H9 (cell line): ENCODE data around the gene TRPM2. TPM values are rescaled to one million over a fixed set of nuclear protein-coding genes. Genes with fewer than 3 reads are reported as not detected.
A peak's percentile ranks its signal among the peaks of the same experiment; 100 is the strongest.

Experiments
- DNase-seq: peaks from one replicate; pipeline ENCODE4 v3.0.0-alpha.2; 2017
- H2AFZ ChIP-seq: one replicate; pipeline ENCODE4 v1.6.1; 2013; ENCODE audit warnings: mild to moderate bottlenecking, low read length, control low read depth, moderate library complexity
- H2AK5ac ChIP-seq: 2 replicates; pipeline ENCODE4 v1.6.1; 2013; ENCODE audit warnings: low read length, control low read depth, mixed read lengths; ENCODE audit not compliant: insufficient read length
- H2BK120ac ChIP-seq: one replicate; pipeline ENCODE4 v1.6.1; 2013; ENCODE audit warnings: low read depth, mild to moderate bottlenecking, low read length, control low read depth, inconsistent platforms; ENCODE audit not compliant: poor library complexity, severe bottlenecking
- H2BK12ac ChIP-seq: 2 replicates; pipeline ENCODE4 v1.6.1; 2013; ENCODE audit warnings: low read length, control low read depth, mixed read lengths, low read depth; ENCODE audit not compliant: insufficient read length
- H2BK15ac ChIP-seq: 2 replicates; pipeline ENCODE4 v1.6.1; 2013; ENCODE audit warnings: low read depth, low read length, control low read depth
- H2BK20ac ChIP-seq: one replicate; pipeline ENCODE4 v1.6.1; 2013; ENCODE audit warnings: low read depth, mild to moderate bottlenecking, low read length, control low read depth, inconsistent platforms; ENCODE audit not compliant: poor library complexity, severe bottlenecking
- H2BK5ac ChIP-seq: 2 replicates; pipeline ENCODE4 v1.6.1; 2013; ENCODE audit warnings: low read length, control low read depth, mixed read lengths; ENCODE audit not compliant: insufficient read length
- H3K14ac ChIP-seq: 2 replicates; pipeline ENCODE4 v1.6.1; 2013; ENCODE audit warnings: low read length, control low read depth; ENCODE audit not compliant: insufficient read depth
- H3K18ac ChIP-seq: 2 replicates; pipeline ENCODE4 v1.6.1; 2013; ENCODE audit warnings: low read depth, mild to moderate bottlenecking, mixed read lengths, low read length, control low read depth; ENCODE audit not compliant: insufficient read length
- H3K23ac ChIP-seq: 2 replicates; pipeline ENCODE4 v1.6.1; 2013; ENCODE audit warnings: low read length, control low read depth, mixed read lengths, low read depth; ENCODE audit not compliant: insufficient read length
- H3K23me2 ChIP-seq: 2 replicates; pipeline ENCODE4 v1.6.1; 2013; ENCODE audit warnings: low read depth, mild to moderate bottlenecking, mixed read lengths, low read length, control low read depth; ENCODE audit not compliant: insufficient read length, poor library complexity, severe bottlenecking
- H3K27ac ChIP-seq: 2 replicates; pipeline ENCODE4 v1.5.1; 2013; ENCODE audit warnings: low read length, control low read depth, mixed read lengths, low read depth; ENCODE audit not compliant: insufficient read length
- H3K27me3 ChIP-seq: 2 replicates; pipeline ENCODE4 v1.6.1; 2013; ENCODE audit warnings: low read length, control low read depth, inconsistent platforms; ENCODE audit not compliant: insufficient read depth
- H3K4ac ChIP-seq: 2 replicates; pipeline ENCODE4 v1.6.1; 2013; ENCODE audit warnings: low read depth, mild to moderate bottlenecking, control low read depth, inconsistent platforms, low read length, moderate library complexity
- H3K4me1 ChIP-seq: 2 replicates; pipeline ENCODE4 v1.6.1; 2013; ENCODE audit warnings: low read length, control low read depth, inconsistent platforms; ENCODE audit not compliant: insufficient read depth
- H3K4me2 ChIP-seq: 2 replicates; pipeline ENCODE4 v1.6.1; 2013; ENCODE audit warnings: low read length, control low read depth, mixed read lengths; ENCODE audit not compliant: insufficient read length, insufficient read depth
- H3K56ac ChIP-seq: 2 replicates; pipeline ENCODE4 v1.6.1; 2013; ENCODE audit warnings: low read depth, mild to moderate bottlenecking, mixed read lengths, low read length, control low read depth; ENCODE audit not compliant: insufficient read length
- H3K79me1 ChIP-seq: 2 replicates; pipeline ENCODE4 v1.6.1; 2013; ENCODE audit warnings: low read depth, mild to moderate bottlenecking, moderate library complexity, low read length, control low read depth, inconsistent platforms; ENCODE audit not compliant: insufficient read depth, poor library complexity, severe bottlenecking
- H3K79me2 ChIP-seq: 2 replicates; pipeline ENCODE4 v1.6.1; 2013; ENCODE audit warnings: low read length, control low read depth, inconsistent platforms; ENCODE audit not compliant: insufficient read depth
- H3K9ac ChIP-seq: 2 replicates; pipeline ENCODE4 v1.6.1; 2013; ENCODE audit warnings: low read length, control low read depth, mixed read lengths; ENCODE audit not compliant: insufficient read length; ENCODE audit errors: extremely low read depth
- H3K9me3 ChIP-seq: one replicate; pipeline ENCODE4 v1.6.1; 2013; ENCODE audit warnings: low read depth, low read length, inconsistent platforms; ENCODE audit not compliant: control insufficient read depth
- H3T11ph ChIP-seq: one replicate; pipeline ENCODE4 v1.6.1; 2013; ENCODE audit warnings: mild to moderate bottlenecking, low read length, control low read depth, inconsistent platforms
- H4K20me1 ChIP-seq: one replicate; pipeline ENCODE4 v1.6.1; 2013; ENCODE audit not compliant: control insufficient read depth, insufficient read length, insufficient read depth
- H4K5ac ChIP-seq: 2 replicates; pipeline ENCODE4 v1.6.1; 2013; ENCODE audit warnings: low read depth, mild to moderate bottlenecking, mixed read lengths, low read length, control low read depth; ENCODE audit not compliant: insufficient read length
- H4K8ac ChIP-seq: replicated peaks from 2 replicates; pipeline ENCODE4 v1.6.1; 2013; ENCODE audit warnings: low read length, control low read depth, mixed read lengths, low read depth; ENCODE audit not compliant: insufficient read length
- H4K91ac ChIP-seq: 2 replicates; pipeline ENCODE4 v1.6.1; 2013; ENCODE audit warnings: low read depth, mild to moderate bottlenecking, moderate library complexity, mixed read lengths, low read length, control low read depth; ENCODE audit not compliant: insufficient read length
- H3K27ac Mint-ChIP-seq, 3 experiments: 2 replicates in 2 of 3; 3 replicates in 1 of 3; pipeline ENCODE4 v1.8.0; 2020 to 2021; ENCODE audit warnings: mixed read lengths in 3 of 3, mild to moderate bottlenecking in 1 of 3, moderate library complexity in 1 of 3
- H3K27me3 Mint-ChIP-seq: 2 replicates; pipeline ENCODE4 v1.8.0; 2021; ENCODE audit warnings: low read depth, mild to moderate bottlenecking, moderate library complexity, mixed read lengths
- H3K36me3 Mint-ChIP-seq, 3 experiments: 2 replicates in 2 of 3; 3 replicates in 1 of 3; pipeline ENCODE4 v1.8.0; 2020 to 2021; ENCODE audit warnings: low read depth in 3 of 3, mixed read lengths in 3 of 3; ENCODE audit not compliant: insufficient read depth in 1 of 3
- H3K4me1 Mint-ChIP-seq, 2 experiments: 2 replicates each; pipeline ENCODE4 v1.8.0; 2020; ENCODE audit warnings: mixed read lengths in 2 of 2
- H3K4me3 Mint-ChIP-seq, 2 experiments: 2 replicates in 1 of 2; 3 replicates in 1 of 2; pipeline ENCODE4 v1.8.0; 2020 to 2021; ENCODE audit warnings: mild to moderate bottlenecking in 2 of 2, mixed read lengths in 2 of 2, moderate library complexity in 1 of 2
- H3K9me3 Mint-ChIP-seq, 2 experiments: 2 replicates in 1 of 2; 3 replicates in 1 of 2; pipeline ENCODE4 v1.8.0; 2020; ENCODE audit warnings: mild to moderate bottlenecking in 2 of 2, mixed read lengths in 2 of 2, moderate library complexity in 1 of 2
- CTCF ChIP-seq: fragments of 200-600 bp; sonication (generic); conservative IDR thresholded peaks from 3 replicates; pipeline ENCODE4 v1.8.0; 2021; ENCODE audit warnings: antibody characterized with exemption, mild to moderate bottlenecking
- WGBS: extraction: QIAGEN DNeasy Blood & Tissue Kit; methylation state at CpG from one replicate; pipeline ENCODE4 v1.1.7; 2013; ENCODE audit warnings: missing lambda C conversion rate, low lambda C conversion rate, mixed read lengths; ENCODE audit not compliant: insufficient read length; ENCODE audit errors: extremely low coverage; 5-methylcytosine and 5-hydroxymethylcytosine counted together
- total RNA-seq: library from RNA; stranded (reverse); gene quantifications from 2 replicates; pipeline ENCODE4 v1.2.1, GENCODE V29; 2021

The TRPM2 gene
- total RNA-seq, 1 experiment from 2014 or later = 0.68 TPM

DNA sequence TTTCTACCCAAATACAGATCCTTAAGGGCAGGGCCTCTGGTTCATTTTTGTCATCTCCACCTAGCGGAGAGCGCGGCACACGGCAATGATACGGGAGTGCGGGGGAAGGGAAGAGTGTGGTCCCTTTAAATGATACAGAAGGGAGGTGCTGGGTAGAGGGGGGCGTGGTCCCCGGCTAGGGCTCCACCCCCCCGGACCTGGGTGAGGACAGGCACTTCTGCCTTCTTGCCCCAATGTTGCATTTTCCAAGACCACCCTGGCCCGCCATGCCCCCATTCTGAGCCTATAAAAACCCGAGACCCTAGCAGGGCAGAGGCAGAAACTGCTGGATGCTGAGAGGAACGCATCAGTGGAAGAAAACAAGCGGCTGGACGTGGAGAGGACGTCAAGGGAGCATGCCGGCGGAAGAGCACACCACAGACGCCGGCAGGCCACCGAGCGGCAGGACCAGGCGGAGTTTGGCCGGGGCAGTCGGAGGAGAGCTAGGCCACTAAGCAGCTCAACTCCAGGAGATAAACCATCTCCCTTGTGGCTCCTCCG is 131.9 kb downstream of the TRPM2 start:
- H4K5ac ChIP-seq = no peak overlapping the region
- no peak overlapping the region for H3K23ac ChIP-seq
- no peak overlapping the region for H3K27ac ChIP-seq
- H3K18ac ChIP-seq = peak overlapping the region; percentile 63
- Mint-ChIP-seq H3K27ac (peak overlapping the region in 2 of 3 experiments; percentile 85 to 92; a peak in 3 of 7 replicates), H3K36me3 (peaks cover 5 to 10% (median 9%) of the 10 kb centered on the region in 3 experiments), H3K9me3 (peaks cover 7% of the 10 kb centered on the region in 2 experiments; a peak in 3 of 5 replicates), H3K4me3 (peak overlapping the region; percentile 84 to 88), H3K4me1 (peaks cover 18 to 31% of the 10 kb centered on the region in 2 experiments), H3K27me3 (no peaks in the 10 kb centered on the region)
- no peak overlapping the region for H2BK15ac ChIP-seq
- H3K9me3 ChIP-seq = no peaks in the 10 kb centered on the region
- H2BK20ac ChIP-seq = no peak overlapping the region
- no peak overlapping the region for H2BK120ac ChIP-seq
- H3K56ac ChIP-seq = no peak overlapping the region
- no peaks in the 10 kb centered on the region for H4K20me1 ChIP-seq
- H2AK5ac ChIP-seq = no peak overlapping the region
- peaks cover 7% of the 10 kb centered on the region; the same call in 1 of the 2 replicates for H3K79me2 ChIP-seq
- peak; percentile 94 for DNase-seq
- no peaks in the 10 kb centered on the region; the same call in 1 of the 2 replicates for H3K4me1 ChIP-seq
- H4K91ac ChIP-seq = no peak overlapping the region
- no peak overlapping the region for H3K4ac ChIP-seq
- H4K8ac ChIP-seq = no peak overlapping the region
- no peak overlapping the region for H2AFZ ChIP-seq
- H3T11ph ChIP-seq = no peak overlapping the region
- no peaks in the 10 kb centered on the region for H3K27me3 ChIP-seq
- H2BK12ac ChIP-seq = no peak overlapping the region
- H2BK5ac ChIP-seq = no peak overlapping the region
- peaks cover 3% of the 10 kb centered on the region for H3K79me1 ChIP-seq
- no peak overlapping the region for H3K14ac ChIP-seq
- peaks cover 3% of the 10 kb centered on the region for H3K23me2 ChIP-seq
- WGBS = no CpG with 5 or more reads among the region's 25 CpGs
- TF ChIP-seq CTCF = peak; percentile 73
- peak overlapping the region; percentile 23 for H3K9ac ChIP-seq
- H3K4me2 ChIP-seq = peak overlapping the region; percentile 86
